Activated B cell treated with CpG ODN at 0.5 μM for 24 hours (primary cell): ENCODE results near the gene MRPS23. TPM values are rescaled to one million over a fixed set of nuclear protein-coding genes. Genes with fewer than 3 reads are reported as not detected.
A peak's percentile ranks its signal among the peaks of the same experiment; 100 is the strongest.
"Not testable (repeated sequence)": the region's sequence is repeated elsewhere in the genome, so short reads cannot be mapped to it uniquely, and the experiment has no call there.

Source experiments
- ATAC-seq: fragments of 200-7000 bp; cut with Tn5 transposase; one replicate; pipeline ENCODE4 v1.10.0; 2021; ENCODE audit warnings: low read depth, mild to moderate bottlenecking, moderate library complexity
- CTCF ChIA-PET: fragments of 350-600 bp; sonication (Branson Sonifier 250); formaldehyde crosslinking; loops from one replicate; lab custom pipeline; 2021; ENCODE audit warnings: antibody characterized with exemption; lab: Charles Lee
- POLR2A ChIA-PET: fragments of 350-600 bp; sonication (Branson Sonifier 250); formaldehyde crosslinking; loops from one replicate; lab custom pipeline; 2021; ENCODE audit warnings: antibody characterized with exemption; lab: Charles Lee
- DNase-seq: peaks from one replicate; pipeline ENCODE4 v3.0.0; 2022
- H3K27ac Mint-ChIP-seq: one replicate; pipeline ENCODE4 v1.8.0; 2020; ENCODE audit warnings: mixed read lengths
- H3K27me3 Mint-ChIP-seq: one replicate; pipeline ENCODE4 v1.8.0; 2021; ENCODE audit warnings: mixed read lengths
- H3K36me3 Mint-ChIP-seq: one replicate; pipeline ENCODE4 v1.8.0; 2021; ENCODE audit warnings: low read depth, mixed read lengths
- H3K4me1 Mint-ChIP-seq: one replicate; pipeline ENCODE4 v1.8.0; 2021; ENCODE audit warnings: mixed read lengths
- H3K4me3 Mint-ChIP-seq: one replicate; pipeline ENCODE4 v1.8.0; 2020; ENCODE audit warnings: mild to moderate bottlenecking, mixed read lengths
- H3K9me3 Mint-ChIP-seq: one replicate; pipeline ENCODE4 v1.8.0; 2020; ENCODE audit warnings: mixed read lengths
- CTCF ChIP-seq: fragments of 200-600 bp; IDR thresholded peaks from one replicate; pipeline ENCODE4 v1.8.0; 2022; ENCODE audit warnings: antibody characterized with exemption, mild to moderate bottlenecking
- intact Hi-C: fragments of 100-400 bp; cut with micrococcal nuclease; formaldehyde crosslinking; loops from one replicate; pipeline ENCODE4 v1.15.1; 2024
- total RNA-seq: library from RNA; stranded (reverse); gene quantifications from 2 replicates; pipeline ENCODE4 v1.2.3, GENCODE V29; 2022

MRPS23 gene
- total RNA-seq, 1 donor from 2014 or later, result 37.9 TPM

- ATAC-seq (no peak), DNase-seq (no peak)
- POLR2A ChIA-PET, result interaction anchor here (4.1 kb wide), 1 partner anchor 155 kb away, joined by 49 read pairs; the partner anchor contains the start of gene SRSF1
- H3K27me3 Mint-ChIP-seq, result peaks cover 2% of the 10 kb centered on the region
- no peak for TF ChIP-seq CTCF
- H3K4me1 Mint-ChIP-seq, result peaks cover 38% of the 10 kb centered on the region
- intact Hi-C loops, result loop anchor here (5.0 to 10.0 kb wide), 2 partner anchors 1018 to 1765 kb away; partner anchors contain the start of genes C17orf67, CLTC and DGKE
- CTCF ChIA-PET, result interaction anchor here (12.2 kb wide), 1 partner anchor 146 kb away, joined by 242 read pairs; no protein-coding TSS in a partner anchor
- no peaks in the 10 kb centered on the region for H3K9me3 Mint-ChIP-seq
- H3K36me3 Mint-ChIP-seq, result peaks cover 19% of the 10 kb centered on the region
- H3K4me3 Mint-ChIP-seq, result peak overlapping the region; percentile 75
- peak overlapping the region; percentile 50 for H3K27ac Mint-ChIP-seq
Observed at GRCh38 chr17:57852092-57852954, 2.5 kb upstream of the MRPS23 start.

GRCh38 chr17:57849163-57849873, 526 bp downstream of the MRPS23 start:
- Mint-ChIP-seq H3K36me3 (peaks cover 32% of the 10 kb centered on the region), H3K4me3 (peak overlapping the region; percentile 93), H3K9me3 (no peaks in the 10 kb centered on the region), H3K27ac (peak overlapping the region; percentile 96), H3K27me3 (no peaks in the 10 kb centered on the region), H3K4me1 (peaks cover 38% of the 10 kb centered on the region)
- TF ChIP-seq CTCF, result no peak
- intact Hi-C loops, result no loop called here
- CTCF ChIA-PET, result interaction anchor here (0.6 to 3.5 kb wide), 4 partner anchors 11 to 263 kb away, joined by 3 to 11 read pairs (median 4); partner anchors contain the start of gene VEZF1
- ATAC-seq (no peak), DNase-seq (no peak)
- POLR2A ChIA-PET, result interaction anchor here (0.6 to 4.1 kb wide), 20 partner anchors 11 to 782 kb away, joined by 3 to 49 read pairs (median 6); partner anchors contain the start of genes AKAP1, DYNLL2, MKS1 and SRSF1

GRCh38 chr17:57846056-57846945, 3.5 kb downstream of the MRPS23 start:
- CTCF ChIA-PET, result interaction anchor here (1.5 kb wide), 1 partner anchor 13 kb away, joined by 3 read pairs; no protein-coding TSS in a partner anchor
- H3K4me3 Mint-ChIP-seq, H3K9me3 Mint-ChIP-seq, H3K27ac Mint-ChIP-seq, POLR2A ChIA-PET, H3K27me3 Mint-ChIP-seq, ATAC-seq, intact Hi-C loops, DNase-seq: not testable (repeated sequence)
- H3K36me3 Mint-ChIP-seq, result peaks cover 44% of the 10 kb centered on the region
- H3K4me1 Mint-ChIP-seq, result peaks cover 34% of the 10 kb centered on the region

GRCh38 chr17:57842280-57842679, 7.6 kb downstream of the MRPS23 start:
- TF ChIP-seq CTCF, result no peak
- Mint-ChIP-seq H3K9me3 (no peaks in the 10 kb centered on the region), H3K27ac (no peak overlapping the region), H3K4me3 (no peak overlapping the region), H3K36me3 (peaks cover 58% of the 10 kb centered on the region), H3K27me3 (no peaks in the 10 kb centered on the region), H3K4me1 (no peaks in the 10 kb centered on the region)
- intact Hi-C loops, result no loop called here
- no peak for ATAC-seq
- ChIA-PET POLR2A (interaction anchor here (0.8 kb wide), 1 partner anchor 681 kb away, joined by 3 read pairs; no protein-coding TSS in a partner anchor), CTCF (no interaction called here)
- no peak for DNase-seq

GRCh38 chr17:57839571-57839923, 10.3 kb downstream of the MRPS23 start:
- ATAC-seq, result no peak
- CTCF ChIA-PET, result no interaction called here
- no peaks in the 10 kb centered on the region for H3K9me3 Mint-ChIP-seq
- H3K27me3 Mint-ChIP-seq, result no peaks in the 10 kb centered on the region
- POLR2A ChIA-PET, result no interaction called here
- intact Hi-C loops, result no loop called here
- no peaks in the 10 kb centered on the region for H3K4me1 Mint-ChIP-seq
- no peak overlapping the region for H3K27ac Mint-ChIP-seq
- TF ChIP-seq CTCF, result no peak
- H3K36me3 Mint-ChIP-seq, result peaks cover 49% of the 10 kb centered on the region
- DNase-seq, result no peak
- H3K4me3 Mint-ChIP-seq, result no peak overlapping the region
